ENCODE results near the gene SCRN2. TPM values are rescaled to one million over a fixed set of nuclear protein-coding genes. Genes with fewer than 3 reads are reported as not detected.

Gene SCRN2
- total and polyA plus RNA-seq, 2 of the 13 experiments (the other 11 are each of a cell fraction or from before 2014, with no cell fraction given), result 21.7 to 29.5 TPM

GRCh38 chr17:47867813-47868533 lies 26.9 kb upstream of the SCRN2 start:
- Histone ChIP-seq H3K9ac (ENCODE audit: insufficient read depth, low read depth, low read length) (no peak overlapping the region), H3K79me2 (ENCODE audit: insufficient read depth, low read length) (no peaks in the 10 kb centered on the region), H3K4me2 (ENCODE audit: low read depth, low read length) (no peak overlapping the region), H3K27ac (ENCODE audit: extremely low read length, insufficient read depth, low read length) (no peak overlapping the region), H3K36me3 (replicated peaks in 1 of 2; ENCODE audit: control insufficient read depth in 1 of 2, insufficient read depth in 2 of 2, low read length in 2 of 2) (no peaks in the 10 kb centered on the region), H3K4me1 (ENCODE audit: insufficient read depth, low read length) (peaks cover 3% of the 10 kb centered on the region), H3K27me3 (ENCODE audit: control insufficient read depth in 1 of 2, insufficient read depth in 2 of 2, low read length in 2 of 2) (peaks cover 5 to 26% of the 10 kb centered on the region in 2 experiments), H4K20me1 (ENCODE audit: insufficient read depth, low read length) (no peaks in the 10 kb centered on the region), H3K9me3 (ENCODE audit: low read length) (no peaks in the 10 kb centered on the region), H3K4me3 (replicated peaks in 1 of 3; ENCODE audit: insufficient read depth in 1 of 3, low read depth in 2 of 3, low read length in 3 of 3) (no peak overlapping the region), H2AFZ (ENCODE audit: low read length) (no peak overlapping the region)
- in situ Hi-C loops (cut with HindIII; ENCODE audit: extremely low pct_ligation_motif_present, low pct_unique_long_range_greater_than_20kb), result no loop called here
- ChIA-PET POLR2A (no interaction called here), CTCF (ENCODE audit: low intra/inter-chr PET ratio, low total read pairs) (no interaction called here)
- DNase-seq (ENCODE audit: low spot score) (no peak), ATAC-seq (no peak), FAIRE-seq (no peak)
- BruUV-seq (replicated peaks), result no TSS peak
- WGBS (ENCODE audit: low lambda C conversion rate), result 47% methylated on average over 11 of the region's 11 CpGs
- TF ChIP-seq CBFB (CRISPR knock-in tag; IDR thresholded peaks at IDR 0.05), result no peak
- no peak for TF ChIP-seq KDM2A (CRISPR knock-in tag; IDR thresholded peaks at IDR 0.05; ENCODE audit: borderline replicate concordance, low read depth)
- no peak for TF ChIP-seq ZNF260 (CRISPR knock-in tag; IDR thresholded peaks at IDR 0.05; ENCODE audit: borderline replicate concordance, low read depth)
- no peak for TF ChIP-seq BRD4 (CRISPR knock-in tag; IDR thresholded peaks at IDR 0.05)
- no peak for TF ChIP-seq SALL1 (CRISPR knock-in tag; IDR thresholded peaks at IDR 0.05)
- TF ChIP-seq EP300 (IDR thresholded peaks at IDR 0.05; ENCODE audit: low read depth in 2 of 2, low read length in 2 of 2), result no peak
- TF ChIP-seq EP300 (CRISPR knock-in tag; IDR thresholded peaks at IDR 0.05; ENCODE audit: borderline replicate concordance), result no peak
- no peak for TF ChIP-seq ZNF75D (CRISPR knock-in tag; IDR thresholded peaks at IDR 0.05; ENCODE audit: borderline replicate concordance)
- no peak for TF ChIP-seq ZNF232 (CRISPR knock-in tag; IDR thresholded peaks at IDR 0.05; ENCODE audit: borderline replicate concordance)
- intact Hi-C loops (cut with micrococcal nuclease; ENCODE audit: unreplicated experiment), result no loop called here

- Histone ChIP-seq H3K4me1 (ENCODE audit: insufficient read depth, low read length) (peaks cover 14% of the 10 kb centered on the region), H3K79me2 (ENCODE audit: insufficient read depth, low read length) (no peaks in the 10 kb centered on the region), H4K20me1 (ENCODE audit: insufficient read depth, low read length) (no peaks in the 10 kb centered on the region), H3K4me2 (ENCODE audit: low read depth, low read length) (no peak overlapping the region), H3K27ac (ENCODE audit: extremely low read length, insufficient read depth, low read length) (no peak overlapping the region), H3K9me3 (ENCODE audit: low read length) (no peaks in the 10 kb centered on the region), H3K9ac (ENCODE audit: insufficient read depth, low read depth, low read length) (no peak overlapping the region), H2AFZ (ENCODE audit: low read length) (no peak overlapping the region), H3K4me3 (replicated peaks in 1 of 3; ENCODE audit: insufficient read depth in 1 of 3, low read depth in 2 of 3, low read length in 3 of 3) (no peak overlapping the region), H3K27me3 (ENCODE audit: control insufficient read depth in 1 of 2, insufficient read depth in 2 of 2, low read length in 2 of 2) (peaks cover 5 to 18% of the 10 kb centered on the region in 2 experiments; a peak in 3 of 5 replicates), H3K36me3 (replicated peaks in 1 of 2; ENCODE audit: control insufficient read depth in 1 of 2, insufficient read depth in 2 of 2, low read length in 2 of 2) (no peaks in the 10 kb centered on the region)
- no TSS peak for BruUV-seq (replicated peaks)
- intact Hi-C loops (cut with micrococcal nuclease; ENCODE audit: unreplicated experiment), result no loop called here
- no peak for ATAC-seq
- whole genome bisulfite sequencing (ENCODE audit: low lambda C conversion rate), result 59% methylated on average over 20 of the region's 20 CpGs
- ChIA-PET POLR2A (no interaction called here), CTCF (ENCODE audit: low intra/inter-chr PET ratio, low total read pairs) (no interaction called here)
- FAIRE-seq, result no peak
- in situ Hi-C loops (cut with HindIII; ENCODE audit: extremely low pct_ligation_motif_present, low pct_unique_long_range_greater_than_20kb), result no loop called here
- DNase-seq (ENCODE audit: low spot score), result no peak
- TF ChIP-seq ZNF407 (CRISPR knock-in tag; IDR thresholded peaks at IDR 0.05; ENCODE audit: not compliant biosample characterization), result no peak
- TF ChIP-seq ZNF7 (CRISPR knock-in tag; IDR thresholded peaks at IDR 0.05), result no peak
These were observed 25.9 kb upstream of the SCRN2 start for GRCh38 chr17:47866941-47867340.

Data from HepG2 (cell line).